ENCODE results near the gene MRPL55. TPM values are rescaled to one million over a fixed set of nuclear protein-coding genes. Genes with fewer than 3 reads are reported as not detected.
A peak's percentile ranks its signal among the peaks of the same experiment; 100 is the strongest.

The MRPL55 gene
- total and polyA plus RNA-seq, 2 of the 13 experiments (the other 11 are each of a cell fraction or from before 2014, with no cell fraction given) = 58.6 to 92.9 TPM

GRCh38 chr1:228149406-228150119, 40.5 kb upstream of the MRPL55 start, which contains the start of gene GJC2 (continued):
- TF ChIP-seq KIAA2018 (CRISPR knock-in tag; IDR thresholded peaks at IDR 0.05; ENCODE audit: borderline replicate concordance) = no peak
- peak; percentile 27; the same call in 1 of the 2 replicates for TF ChIP-seq ERF (CRISPR knock-in tag; IDR thresholded peaks at IDR 0.05)
- no peak for TF ChIP-seq BRD4 (CRISPR knock-in tag; IDR thresholded peaks at IDR 0.05)
- TF ChIP-seq ZNF337 (CRISPR knock-in tag; IDR thresholded peaks at IDR 0.05; ENCODE audit: borderline replicate concordance, low read depth) = no peak
- peak; percentile 61; the same call in 1 of the 2 replicates for TF ChIP-seq SOX13 (IDR thresholded peaks at IDR 0.05)
- TF ChIP-seq SOX13 (CRISPR knock-in tag; conservative IDR thresholded peaks at IDR 0.05 in 1 of 2, IDR thresholded peaks at IDR 0.05 in 1 of 2) = peak in 1 of 2 experiments; percentile 88; a peak in 2 of 4 replicates
- no peak for TF ChIP-seq TFE3 (CRISPR knock-in tag; IDR thresholded peaks at IDR 0.05)
- TF ChIP-seq DPF2 (CRISPR knock-in tag; IDR thresholded peaks at IDR 0.05; ENCODE audit: borderline replicate concordance, low read depth) = no peak
- no peak for TF ChIP-seq SETDB1 (CRISPR knock-in tag; IDR thresholded peaks at IDR 0.05; ENCODE audit: borderline replicate concordance)
- TF ChIP-seq SALL2 (CRISPR knock-in tag; IDR thresholded peaks at IDR 0.05) = no peak
- no peak for TF ChIP-seq HMGA1 (CRISPR knock-in tag; conservative IDR thresholded peaks at IDR 0.05)
- TF ChIP-seq ZNF281 (CRISPR knock-in tag; IDR thresholded peaks at IDR 0.05; ENCODE audit: borderline replicate concordance) = peak; percentile 74; the same call in 1 of the 2 replicates
- TF ChIP-seq ZNF761 (CRISPR knock-in tag; conservative IDR thresholded peaks at IDR 0.05) = no peak
- TF ChIP-seq ZNF205 (CRISPR knock-in tag; IDR thresholded peaks at IDR 0.05) = no peak
- TF ChIP-seq HINFP (CRISPR knock-in tag; IDR thresholded peaks at IDR 0.05; ENCODE audit: low read depth) = no peak

Data from HepG2 (cell line).